GM21619 (cell line): ENCODE data around the gene MPHOSPH10.
"Not testable (repeated sequence)": the region's sequence is repeated elsewhere in the genome, so short reads cannot be mapped to it uniquely, and the experiment has no call there.

Source experiments
- ATAC-seq: cut with Tn5 transposase; IDR thresholded peaks from one replicate; pipeline ENCODE4 v1.9.1; 2021; ENCODE audit not compliant: unreplicated experiment

MPHOSPH10 gene

DNA sequence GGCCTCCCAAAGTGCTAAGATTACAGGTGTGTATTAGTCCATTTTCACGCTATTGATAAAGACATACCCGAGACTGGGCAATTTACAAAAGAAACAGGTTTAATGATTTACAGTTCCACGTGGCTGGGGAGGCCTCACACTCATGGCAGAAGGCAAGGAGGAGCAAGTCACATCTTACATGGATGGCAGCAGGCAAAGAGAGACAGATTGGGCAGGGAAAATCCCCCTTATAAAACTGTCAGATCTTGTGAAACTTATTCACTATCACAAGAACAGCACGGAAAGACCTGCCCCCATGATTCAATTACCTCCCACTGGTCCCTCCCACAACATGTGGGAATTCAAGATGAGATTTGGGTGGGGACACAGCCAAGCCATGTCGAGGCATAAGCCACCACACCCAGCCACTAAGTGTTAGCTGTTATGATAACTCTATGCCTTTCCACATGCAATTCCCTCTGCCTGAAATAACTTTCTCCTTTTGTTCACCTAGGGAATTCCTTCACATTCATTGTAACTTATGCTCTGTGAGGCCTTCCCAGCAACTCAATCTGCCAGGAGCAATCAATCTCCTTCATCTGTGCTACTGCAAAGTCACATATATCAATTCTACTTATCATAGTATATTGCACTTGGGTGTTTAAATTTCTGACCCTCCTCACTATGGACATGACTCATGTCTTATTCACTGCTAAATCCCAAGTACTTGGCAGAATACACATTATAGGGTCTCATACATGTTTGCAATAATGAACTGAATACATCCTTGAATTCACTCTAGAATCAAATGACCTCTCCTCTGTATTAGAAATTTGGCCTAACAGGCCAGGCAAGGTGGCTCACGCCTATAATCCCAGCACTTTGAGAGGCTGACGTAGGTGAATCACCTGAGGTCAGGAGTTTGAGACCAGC lies 7.8 kb upstream of the MPHOSPH10 start:
- no peak for ATAC-seq

DNA sequence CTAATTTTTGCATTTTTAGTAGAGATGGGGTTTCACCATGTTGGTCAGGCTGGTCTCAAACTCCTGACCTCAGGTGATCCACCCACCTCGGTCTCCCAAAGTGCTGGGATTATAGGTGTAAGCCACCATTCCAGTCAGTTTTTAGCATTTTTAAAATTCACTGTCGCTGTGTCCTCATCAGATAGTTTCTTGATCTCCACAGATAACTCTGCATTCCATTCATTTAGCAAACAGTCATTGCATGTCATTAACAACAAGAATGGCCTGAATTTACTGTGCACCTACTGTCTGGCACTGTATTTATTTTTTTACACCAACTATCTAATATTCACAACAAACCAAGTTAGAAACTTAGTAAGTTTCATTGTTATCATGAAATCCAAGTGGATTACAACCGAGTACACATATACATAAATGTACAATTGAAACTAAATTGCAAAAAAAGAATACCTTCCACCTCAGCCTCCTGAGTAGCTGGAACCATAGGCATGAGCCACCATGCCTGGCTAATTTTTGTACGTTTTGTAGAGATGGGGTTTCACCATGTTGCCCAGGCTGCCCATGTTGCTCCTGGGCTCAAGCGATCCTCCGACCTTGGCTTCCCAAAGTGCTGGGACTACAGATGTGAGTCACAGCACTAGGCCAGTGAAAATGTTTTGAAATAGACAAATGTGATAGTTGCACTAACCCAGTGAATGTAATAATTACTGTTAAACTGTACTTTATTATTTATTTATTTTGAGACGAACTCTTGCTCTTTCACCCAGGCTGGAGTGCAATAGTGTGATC lies 4.7 kb upstream of the MPHOSPH10 start:
- ATAC-seq = no peak

DNA sequence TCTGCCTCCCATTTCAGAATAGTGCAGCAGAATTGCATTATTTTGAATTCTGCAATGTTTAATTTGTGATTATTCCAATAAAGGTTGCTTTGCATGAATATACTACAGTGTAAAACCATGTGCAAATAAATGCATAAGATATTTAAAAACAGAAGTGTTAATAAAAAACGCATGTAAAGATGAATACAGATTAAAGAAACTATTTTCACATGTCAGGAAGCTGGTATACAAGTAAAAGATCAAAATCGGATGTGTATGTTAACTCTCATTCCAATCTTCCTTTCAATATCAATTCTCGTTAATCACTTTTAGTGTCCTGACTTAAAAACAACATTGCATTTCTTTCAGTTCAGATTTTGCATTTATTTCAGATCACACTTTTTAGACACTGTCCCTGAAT lies 3.5 kb upstream of the MPHOSPH10 start:
- no peak for ATAC-seq

DNA sequence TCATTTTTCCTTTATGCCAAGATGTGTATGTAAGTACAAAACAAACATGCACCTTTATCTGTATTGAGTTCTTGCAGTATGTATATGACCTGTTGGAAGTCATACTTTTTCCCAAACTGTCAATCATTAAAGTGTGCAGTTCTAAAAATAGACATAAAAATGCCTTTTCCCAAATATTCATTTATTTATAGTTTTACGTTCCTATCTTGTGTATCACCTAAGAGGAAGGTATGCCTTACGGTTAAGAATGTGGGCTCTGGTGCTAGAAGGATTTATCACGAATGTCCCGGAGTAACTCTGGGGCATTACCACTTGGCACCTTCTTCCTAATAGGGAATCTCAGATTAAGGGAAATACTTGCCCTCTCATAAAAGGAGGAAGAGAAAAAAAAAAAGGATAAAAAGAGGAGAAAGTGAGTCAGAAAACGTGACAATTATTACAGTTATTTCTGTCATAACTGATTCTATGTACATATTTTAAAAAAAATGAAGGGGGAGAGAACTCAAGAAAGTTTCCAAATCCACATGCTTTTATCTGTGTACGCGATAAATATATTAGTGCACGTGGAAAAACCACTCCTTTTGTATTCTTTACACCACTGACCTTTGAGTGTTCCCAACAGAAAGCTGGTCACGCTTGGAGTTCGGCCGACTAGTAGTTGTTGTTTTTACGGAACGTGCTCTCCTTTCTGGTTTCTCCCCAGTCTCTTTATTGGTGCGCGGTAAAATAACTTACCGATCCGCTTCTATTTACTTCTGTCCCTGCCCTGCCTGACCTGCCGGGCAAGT lies 1.1 kb upstream of the MPHOSPH10 start:
- ATAC-seq = no peak

DNA sequence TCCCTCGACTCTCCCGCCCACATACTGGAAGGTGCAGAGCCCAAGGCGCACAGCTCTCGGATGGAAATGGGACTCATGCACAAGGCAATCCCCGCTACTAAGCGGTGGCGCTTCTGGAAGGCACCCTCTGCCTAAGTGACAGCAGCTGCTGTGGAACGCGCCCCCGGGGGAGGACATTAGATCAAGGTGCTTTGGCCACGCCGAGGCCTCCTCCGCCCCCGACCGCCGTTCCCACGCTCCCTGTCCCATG lies 607 bp upstream of the MPHOSPH10 start:
- peak; percentile 44 for ATAC-seq

DNA sequence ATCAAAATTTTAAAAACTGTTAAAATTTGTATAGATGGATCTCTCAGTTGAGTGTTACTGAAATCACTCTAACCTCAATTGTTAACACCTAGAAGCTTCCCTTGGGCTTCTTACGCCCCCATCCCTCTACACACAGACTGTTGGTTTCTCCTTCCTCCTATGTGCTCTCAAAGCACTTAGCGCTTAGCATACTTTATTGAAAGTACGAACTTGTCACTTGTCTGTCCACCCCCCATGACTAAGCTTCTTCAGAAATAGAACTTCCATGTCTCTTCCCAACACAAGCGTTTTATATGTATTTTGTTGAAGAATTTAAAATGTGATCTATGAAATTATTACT lies 441 bp downstream of the MPHOSPH10 start:
- ATAC-seq = peak; percentile 17

DNA sequence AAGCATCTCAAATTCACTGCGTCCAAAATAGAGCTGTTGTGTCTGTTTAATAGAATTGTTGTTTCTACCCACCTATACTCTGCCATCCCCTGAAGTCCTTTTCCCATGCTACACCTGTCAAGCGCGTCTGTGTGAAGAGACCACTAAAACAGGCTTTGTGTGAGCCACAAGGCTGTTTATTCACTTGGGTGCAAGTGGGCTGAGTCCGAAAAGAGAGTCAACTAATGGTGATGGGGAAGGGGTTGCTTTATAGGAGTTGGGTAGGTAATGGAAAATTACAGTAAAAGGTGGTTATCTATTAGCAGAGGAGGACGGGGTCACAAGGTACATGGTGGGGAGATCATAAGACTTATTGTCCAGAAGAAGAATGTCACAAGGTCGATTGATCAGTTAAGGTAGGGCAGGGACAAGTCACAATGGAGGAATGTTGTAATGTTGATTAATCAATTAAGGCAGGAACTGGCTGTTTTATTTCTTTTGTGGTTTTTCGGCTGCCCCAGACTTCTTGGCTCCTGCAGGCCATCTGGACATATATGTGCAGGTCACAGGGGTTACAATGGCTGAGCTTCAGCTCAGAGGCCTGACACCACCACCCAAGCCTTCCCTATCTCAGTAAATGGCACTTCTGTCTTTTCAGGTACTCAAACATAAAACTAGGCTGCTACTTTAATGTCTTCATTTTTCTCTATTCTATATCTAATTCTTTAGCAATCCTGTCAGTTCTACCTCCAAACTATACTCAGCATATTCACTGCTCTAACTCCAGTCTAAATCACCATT lies 1.1 kb downstream of the MPHOSPH10 start:
- not testable (repeated sequence) for ATAC-seq

DNA sequence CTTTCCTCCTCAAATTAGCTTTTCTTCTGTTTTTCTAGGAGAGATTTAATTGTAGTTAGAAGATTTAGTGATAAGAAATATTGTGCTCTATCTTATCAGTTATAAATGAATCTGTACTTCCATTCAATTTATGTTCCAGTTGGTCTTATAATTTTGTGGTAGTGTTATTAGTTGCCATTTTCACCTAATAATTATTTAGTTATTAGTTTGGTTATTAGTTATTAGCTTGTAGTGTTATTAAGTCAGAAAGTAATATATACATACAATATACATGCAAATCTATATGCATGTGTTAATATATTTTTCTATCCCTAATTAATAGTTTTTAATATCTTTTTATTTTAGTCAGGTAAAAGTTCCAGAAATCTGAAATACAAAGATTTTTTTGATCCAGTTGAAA lies 3.2 kb downstream of the MPHOSPH10 start:
- ATAC-seq = no peak

DNA sequence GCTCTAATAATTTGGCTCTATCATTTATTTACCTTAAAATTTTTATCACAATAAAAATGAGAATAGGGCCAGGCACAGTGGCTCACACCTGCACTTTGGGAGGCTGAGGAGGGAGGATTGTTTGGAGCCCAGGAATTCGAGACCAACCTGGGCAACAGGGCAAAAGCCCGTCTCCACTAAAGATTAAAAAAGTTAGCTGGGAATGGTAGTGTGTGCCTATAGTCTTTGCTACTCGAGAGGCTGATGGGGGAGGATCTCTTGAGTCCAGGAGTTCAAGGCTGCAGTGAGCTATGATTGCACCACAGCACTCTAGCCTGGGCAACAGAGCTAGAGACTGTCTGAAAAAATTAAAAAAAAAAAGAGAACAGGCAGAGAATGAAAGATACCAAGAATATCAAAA lies 5.7 kb downstream of the MPHOSPH10 start:
- no peak for ATAC-seq

DNA sequence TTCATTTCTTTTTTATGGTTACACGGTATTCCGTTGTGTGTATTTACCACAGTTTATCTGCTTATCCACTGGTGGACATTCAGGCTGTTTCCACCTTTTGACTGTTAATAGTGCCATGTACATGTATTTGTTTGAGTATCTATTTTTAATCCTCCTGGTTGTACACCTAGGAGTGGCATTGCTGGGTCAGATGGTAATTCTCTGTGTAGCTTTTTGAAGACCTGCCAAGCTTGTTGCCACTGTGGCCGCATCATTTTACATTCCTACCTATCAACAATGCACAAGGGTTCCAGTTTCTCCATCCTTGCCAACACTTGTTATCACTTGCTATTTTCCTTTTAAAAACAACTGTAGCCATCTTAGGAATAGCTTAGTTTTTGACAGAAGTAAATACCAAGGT lies 13.3 kb downstream of the MPHOSPH10 start:
- no peak for ATAC-seq

DNA sequence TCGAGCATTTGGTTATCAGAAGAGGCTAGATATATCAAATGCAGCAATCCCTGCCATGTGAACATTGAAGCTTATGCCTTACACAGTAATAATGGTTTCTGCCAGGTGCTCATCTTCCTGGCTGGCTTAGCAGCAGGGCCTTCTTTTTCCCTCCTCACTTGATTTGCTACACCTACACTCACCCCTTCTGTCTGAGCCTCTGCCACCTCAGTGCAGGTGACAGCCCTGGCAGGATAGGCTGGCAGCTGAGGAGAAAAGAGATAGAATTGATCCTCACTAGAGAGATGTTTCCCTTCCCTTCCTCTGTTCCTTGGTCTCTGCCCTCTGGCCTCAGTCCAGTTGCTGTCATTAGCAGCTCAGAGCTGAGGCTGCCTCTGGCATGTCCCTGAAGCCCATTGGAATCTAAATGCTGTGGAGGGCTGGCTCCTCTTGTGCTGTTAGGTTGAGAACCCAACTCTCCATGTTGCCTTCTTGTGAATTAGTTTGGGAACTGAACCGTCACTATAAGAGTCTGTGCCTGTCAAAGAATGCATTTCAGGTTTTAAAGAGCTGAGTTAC lies 18.2 kb downstream of the MPHOSPH10 start:
- ATAC-seq = no peak

DNA sequence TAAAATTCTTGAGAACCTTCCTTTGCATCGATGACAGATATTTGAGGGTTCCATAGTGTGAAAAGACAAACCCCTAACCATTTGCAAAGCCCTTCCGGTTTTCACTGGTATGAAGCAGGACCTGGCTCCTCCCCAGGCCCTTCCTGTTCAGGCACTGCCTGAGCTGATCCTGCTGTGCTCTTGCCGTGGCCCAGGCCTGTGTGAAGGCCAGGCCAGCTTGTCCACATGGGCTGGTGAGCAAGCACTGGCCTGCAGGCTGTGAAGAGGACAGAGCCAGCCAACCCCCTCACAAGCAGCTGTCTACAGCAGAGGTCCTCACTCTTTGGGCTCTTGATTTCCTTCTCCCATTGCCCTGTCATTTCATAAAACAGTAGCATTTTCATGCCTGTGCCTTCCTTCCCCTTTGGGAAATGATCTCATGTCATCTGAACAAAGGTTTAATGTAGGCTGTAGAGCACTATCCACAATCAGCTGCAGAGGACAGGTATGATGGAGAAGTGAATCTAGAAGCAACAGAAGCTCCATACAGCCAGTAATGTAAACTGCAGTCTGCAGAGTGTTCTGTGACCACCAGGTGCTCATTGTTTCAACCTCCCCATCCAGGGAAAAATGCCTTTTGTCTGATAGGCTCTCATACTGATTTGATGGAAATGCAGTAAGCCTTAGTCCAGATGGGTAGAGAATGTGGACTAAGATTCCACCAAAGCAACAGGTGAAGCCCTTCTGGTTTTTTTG lies 19.8 kb downstream of the MPHOSPH10 start:
- no peak for ATAC-seq

DNA sequence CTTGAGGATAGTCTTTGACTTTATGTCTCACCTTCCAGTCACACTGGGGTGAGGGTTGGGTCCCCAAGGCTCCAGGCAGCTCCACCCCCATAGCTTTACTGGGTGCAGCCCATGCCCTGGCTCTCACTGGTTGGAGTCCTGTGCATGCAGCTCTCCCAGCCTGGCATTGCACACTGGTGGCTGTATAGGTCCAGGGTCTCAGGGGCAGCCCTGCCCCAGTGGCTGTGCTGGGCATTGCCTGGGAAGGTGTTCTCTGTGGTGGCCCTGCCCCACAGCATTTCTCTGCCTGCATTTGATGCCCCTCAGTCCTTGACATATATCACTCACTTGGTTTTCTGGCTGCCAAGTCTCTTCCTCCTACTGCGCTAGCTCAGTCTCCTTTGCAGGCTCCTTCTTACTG lies 21.2 kb downstream of the MPHOSPH10 start:
- no peak for ATAC-seq

DNA sequence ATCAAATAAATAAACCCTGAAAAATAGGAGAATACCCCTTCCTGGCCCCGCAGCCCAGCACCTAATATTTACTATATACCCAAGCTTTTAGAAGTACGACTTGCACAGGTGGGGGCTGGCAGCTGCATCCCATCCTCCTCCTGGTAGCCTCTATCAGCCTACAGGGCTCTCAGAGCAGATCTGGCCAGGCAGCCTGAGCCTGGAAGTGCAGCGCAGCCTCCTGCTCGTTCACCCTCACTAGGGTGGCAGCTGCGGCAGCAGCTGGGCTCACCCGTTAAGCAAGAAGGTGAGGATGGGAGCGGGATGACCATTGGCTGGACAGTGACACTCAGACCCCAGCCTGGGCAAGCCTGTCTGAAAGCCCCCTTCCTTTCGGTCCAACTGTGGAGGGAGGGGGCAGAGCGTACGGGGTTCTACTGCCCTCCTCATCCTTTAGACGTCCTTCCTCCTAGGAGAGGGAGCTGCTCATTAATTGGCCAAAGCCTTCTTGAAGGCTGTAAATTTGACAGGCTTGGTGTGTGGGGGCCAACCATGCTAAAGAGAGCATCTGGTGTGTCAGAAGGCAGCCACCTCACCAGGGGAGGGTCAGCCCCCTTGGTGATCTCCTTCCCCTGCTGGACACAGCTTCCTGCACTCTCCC lies 23.3 kb downstream of the MPHOSPH10 start:
- no peak for ATAC-seq

DNA sequence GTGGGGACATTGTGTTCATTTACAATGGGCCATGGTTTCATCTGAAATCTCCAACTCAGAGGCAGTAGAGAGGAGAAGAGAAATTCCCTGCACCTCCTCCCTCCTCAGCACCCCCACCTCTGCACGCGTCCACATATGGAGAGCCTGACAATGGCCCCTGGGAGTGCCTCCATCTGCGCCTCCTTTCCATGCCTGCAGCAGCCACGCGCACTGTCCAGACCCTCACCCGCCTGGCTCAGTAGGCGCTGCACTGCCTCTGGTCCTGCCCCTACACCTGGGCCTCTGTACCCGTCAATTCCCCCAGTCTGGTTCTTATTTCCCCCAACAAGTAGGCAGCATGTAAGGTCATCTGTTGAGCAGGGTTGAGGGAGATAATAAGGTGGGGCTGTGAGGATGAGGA lies 23.8 kb downstream of the MPHOSPH10 start:
- ATAC-seq = no peak

DNA sequence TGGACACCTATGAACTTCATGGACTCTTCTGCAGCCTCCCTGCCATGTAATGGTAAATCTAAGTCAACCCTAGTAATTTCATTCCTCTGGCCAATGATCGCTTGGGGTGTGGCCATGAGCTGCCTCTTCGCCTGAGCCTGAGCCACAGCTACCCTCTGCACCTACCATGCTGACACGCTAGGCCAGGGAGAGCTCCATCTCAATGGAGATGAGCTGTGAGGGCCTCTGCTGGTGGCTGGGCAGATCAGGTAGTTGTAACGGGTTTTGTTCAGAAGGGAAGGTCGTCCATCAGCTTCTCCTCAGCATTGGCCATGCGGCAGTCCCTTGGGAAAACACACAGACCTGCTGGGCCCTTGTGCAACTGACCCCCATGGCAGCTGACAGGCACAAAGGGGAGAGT lies 24.4 kb downstream of the MPHOSPH10 start:
- peak; percentile 76 for ATAC-seq

DNA sequence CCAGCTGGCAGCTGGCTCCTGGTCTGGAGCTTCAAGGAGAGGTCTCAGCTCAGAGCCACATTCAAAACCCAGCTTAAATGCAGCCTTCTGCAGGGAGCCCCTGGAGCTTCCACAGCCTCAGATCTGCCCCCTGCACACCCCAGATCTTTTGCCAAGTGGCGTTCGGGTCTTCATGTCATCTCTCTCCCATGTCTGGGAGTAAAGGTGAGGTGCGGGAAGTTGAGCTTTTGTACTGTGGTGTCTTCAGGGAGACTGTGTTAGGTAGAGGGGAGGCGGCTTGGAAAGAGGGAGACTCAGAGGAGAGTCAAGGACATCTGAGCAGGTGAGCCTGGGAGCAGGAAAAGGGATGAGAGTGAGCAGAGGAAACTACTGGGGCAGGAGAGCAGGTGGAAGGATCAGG lies 25.4 kb downstream of the MPHOSPH10 start:
- ATAC-seq = no peak

DNA sequence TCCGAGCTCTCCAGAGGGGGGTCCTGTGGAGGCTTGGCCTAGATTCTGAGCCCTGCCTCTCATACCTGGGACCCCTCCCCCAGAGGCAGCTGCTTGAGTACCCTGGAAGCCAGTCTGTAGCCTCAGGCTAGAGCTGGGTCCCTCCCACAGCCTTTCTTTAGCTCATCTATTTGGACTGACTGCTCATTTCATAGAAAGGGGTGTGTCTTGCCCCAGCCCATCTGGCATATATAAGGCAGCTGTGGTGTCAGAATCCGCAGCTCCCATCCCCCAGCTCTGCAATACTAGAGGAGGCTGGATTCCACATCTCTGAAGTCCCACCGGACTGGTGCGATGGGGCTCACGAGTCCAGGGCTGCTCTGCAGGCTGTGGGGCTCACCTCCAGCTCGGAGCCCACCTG lies 26.1 kb downstream of the MPHOSPH10 start:
- no peak for ATAC-seq

DNA sequence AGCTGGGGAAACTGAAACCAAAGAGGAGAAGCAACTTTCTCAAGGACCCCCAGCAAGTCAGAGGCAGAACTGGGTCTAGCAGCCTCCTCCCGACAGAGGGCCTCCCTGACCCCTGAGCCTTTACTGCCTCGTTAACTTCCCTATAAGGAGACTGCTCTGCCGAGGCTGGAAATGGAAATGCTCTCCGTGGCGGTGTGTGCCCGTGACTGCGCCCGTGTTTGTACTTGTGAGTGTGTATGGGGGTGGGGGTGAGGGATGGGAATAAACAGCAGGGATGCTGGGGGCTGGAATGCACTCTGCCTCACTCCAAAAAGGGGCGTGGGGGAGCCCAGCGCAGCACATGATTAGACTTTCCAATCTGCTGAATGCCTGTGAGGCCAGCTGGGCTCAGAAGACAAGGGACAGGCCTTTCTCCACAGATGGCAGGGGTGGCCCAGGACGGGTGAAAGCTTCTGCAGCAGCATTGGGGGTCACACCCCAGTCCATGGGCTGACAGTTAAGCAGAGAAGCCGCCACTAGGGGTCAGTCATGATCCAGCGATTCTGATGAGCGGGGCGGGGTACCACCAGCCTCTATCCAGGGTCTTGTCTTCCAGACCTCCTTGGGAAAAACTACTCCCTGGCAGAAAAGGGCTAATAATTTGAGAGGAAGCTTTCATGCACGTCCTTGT lies 26.8 kb downstream of the MPHOSPH10 start:
- peak; percentile 53 for ATAC-seq
